Coronary artery (tissue), 2 donors: ENCODE results near the gene DTX3L.

Experiments
- DNase-seq: peaks from one replicate; pipeline ENCODE4 v3.0.0-alpha.2; 2017; ENCODE audit warnings: low spot score
- H3K27ac ChIP-seq, 2 donors: fragments of 200-600 bp; sonication (generic); one replicate each; pipeline ENCODE4 v1.5.1; 2016 to 2019
- H3K4me3 ChIP-seq: fragments of 200-600 bp; sonication (generic); 2 replicates; pipeline ENCODE4 v1.5.1; 2016; ENCODE audit warnings: mild to moderate bottlenecking, moderate library complexity
- TF ChIP-seq, protein P1 (sequence below): fragments of 200-600 bp; sonication (generic); IDR thresholded peaks from one replicate; pipeline ENCODE4 v1.5.1; 2019; ENCODE audit warnings: antibody characterized with exemption

DTX3L gene

DNA sequence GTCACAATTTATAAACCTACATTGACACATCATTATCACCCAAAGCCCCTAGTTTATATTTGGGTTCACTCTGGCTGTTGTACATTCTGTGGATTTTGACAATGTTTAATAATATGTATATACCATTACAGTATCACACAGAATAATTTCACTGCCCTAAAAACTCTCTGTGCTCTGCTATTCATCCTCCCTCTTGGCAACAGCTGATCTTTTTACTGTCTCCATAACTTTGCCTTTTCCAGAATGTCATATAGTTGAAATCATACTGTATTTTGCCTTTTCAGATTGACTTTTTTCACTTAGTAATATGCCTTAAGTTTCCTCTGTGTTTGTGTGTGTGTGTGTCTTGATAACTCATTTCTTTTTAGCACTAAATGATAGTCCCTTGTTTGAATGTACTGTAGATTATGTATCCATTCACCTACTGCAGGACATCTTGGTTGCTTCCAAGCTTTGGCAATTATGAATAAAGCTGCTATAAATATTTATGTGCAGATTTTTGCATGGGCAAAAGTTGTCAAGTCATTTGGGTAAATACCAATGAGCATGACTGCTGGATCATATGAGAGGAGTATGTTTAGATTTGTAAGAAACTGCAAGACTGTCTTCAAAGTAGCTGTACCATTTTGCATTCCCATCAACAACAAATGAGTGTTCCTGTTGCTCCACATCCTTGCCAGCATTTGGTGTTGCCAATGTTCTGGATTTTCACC is 22.8 kb downstream of the DTX3L start:
- DNase-seq, result no peak
- no peak overlapping the region for H3K27ac ChIP-seq
- no peak overlapping the region for H3K4me3 ChIP-seq
- TF ChIP-seq, protein P1, sequence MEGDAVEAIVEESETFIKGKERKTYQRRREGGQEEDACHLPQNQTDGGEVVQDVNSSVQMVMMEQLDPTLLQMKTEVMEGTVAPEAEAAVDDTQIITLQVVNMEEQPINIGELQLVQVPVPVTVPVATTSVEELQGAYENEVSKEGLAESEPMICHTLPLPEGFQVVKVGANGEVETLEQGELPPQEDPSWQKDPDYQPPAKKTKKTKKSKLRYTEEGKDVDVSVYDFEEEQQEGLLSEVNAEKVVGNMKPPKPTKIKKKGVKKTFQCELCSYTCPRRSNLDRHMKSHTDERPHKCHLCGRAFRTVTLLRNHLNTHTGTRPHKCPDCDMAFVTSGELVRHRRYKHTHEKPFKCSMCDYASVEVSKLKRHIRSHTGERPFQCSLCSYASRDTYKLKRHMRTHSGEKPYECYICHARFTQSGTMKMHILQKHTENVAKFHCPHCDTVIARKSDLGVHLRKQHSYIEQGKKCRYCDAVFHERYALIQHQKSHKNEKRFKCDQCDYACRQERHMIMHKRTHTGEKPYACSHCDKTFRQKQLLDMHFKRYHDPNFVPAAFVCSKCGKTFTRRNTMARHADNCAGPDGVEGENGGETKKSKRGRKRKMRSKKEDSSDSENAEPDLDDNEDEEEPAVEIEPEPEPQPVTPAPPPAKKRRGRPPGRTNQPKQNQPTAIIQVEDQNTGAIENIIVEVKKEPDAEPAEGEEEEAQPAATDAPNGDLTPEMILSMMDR, result no peak

DNA sequence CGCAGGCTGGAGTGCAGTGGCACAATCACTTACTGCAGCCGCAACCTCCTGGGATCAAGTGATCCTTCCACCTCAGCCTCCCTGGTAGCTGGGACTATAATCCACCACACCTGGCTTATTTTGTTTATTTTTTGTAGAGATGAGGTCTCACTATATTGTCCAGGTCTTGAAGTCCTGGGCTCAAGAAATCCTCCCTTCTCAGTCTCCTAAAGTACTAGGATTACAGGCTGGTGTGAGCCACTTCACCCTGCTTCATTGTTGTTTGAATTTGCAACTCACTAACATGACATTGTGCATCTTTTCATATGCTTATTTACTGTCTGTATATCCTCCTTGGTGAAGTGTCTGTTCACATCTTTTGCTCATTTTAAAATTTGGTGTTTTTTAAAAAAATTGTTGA is 23.4 kb downstream of the DTX3L start:
- TF ChIP-seq, protein P1, result no peak
- no peak overlapping the region for H3K27ac ChIP-seq

DNA sequence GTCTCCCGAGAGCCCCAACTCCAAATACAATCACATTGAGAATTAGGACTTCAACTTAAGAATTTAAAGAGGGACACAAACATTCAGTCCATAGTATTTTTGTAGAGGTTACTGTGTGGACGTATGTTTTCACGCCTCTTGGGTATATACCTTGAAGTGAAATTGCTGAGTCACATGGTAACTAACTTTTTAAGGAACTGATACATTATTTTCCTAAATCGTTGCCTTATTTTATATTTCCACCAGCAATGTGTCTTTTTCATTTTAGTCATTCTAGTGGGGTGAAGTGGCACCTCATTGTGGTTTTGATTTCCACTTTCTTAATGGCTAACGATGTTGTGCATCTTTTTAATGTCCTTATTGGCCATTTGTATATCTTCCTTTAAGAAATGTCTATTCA is 25.2 kb downstream of the DTX3L start:
- TF ChIP-seq, protein P1, result no peak
- no peak overlapping the region for H3K27ac ChIP-seq
- no peak for DNase-seq
- no peak overlapping the region for H3K4me3 ChIP-seq

More for the DNA sequence above, 23.4 kb downstream of the DTX3L start:
- no peak overlapping the region for H3K4me3 ChIP-seq
- DNase-seq, result no peak

DNA sequence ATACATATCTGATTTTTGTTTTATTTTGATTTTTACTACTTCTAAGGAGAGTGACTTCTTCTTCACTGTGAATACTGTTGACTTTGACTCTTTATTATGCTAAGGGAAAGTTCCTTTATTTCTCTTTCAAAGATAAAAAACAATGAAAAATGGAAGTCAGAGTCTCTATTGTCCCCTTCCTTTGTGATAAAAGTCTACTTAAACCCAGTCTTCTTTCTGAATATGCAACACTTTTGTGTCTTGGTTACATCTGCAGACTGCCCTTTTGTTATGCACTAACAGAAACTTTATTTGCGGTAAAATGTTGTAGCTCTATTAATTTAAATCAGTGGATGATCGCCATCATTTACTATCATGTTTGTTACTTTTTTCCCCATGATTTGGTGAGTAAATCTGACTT is 26.5 kb downstream of the DTX3L start:
- TF ChIP-seq, protein P1, result no peak
- Histone ChIP-seq H3K4me3 (no peak overlapping the region), H3K27ac (no peak overlapping the region)
- DNase-seq, result no peak

DNA sequence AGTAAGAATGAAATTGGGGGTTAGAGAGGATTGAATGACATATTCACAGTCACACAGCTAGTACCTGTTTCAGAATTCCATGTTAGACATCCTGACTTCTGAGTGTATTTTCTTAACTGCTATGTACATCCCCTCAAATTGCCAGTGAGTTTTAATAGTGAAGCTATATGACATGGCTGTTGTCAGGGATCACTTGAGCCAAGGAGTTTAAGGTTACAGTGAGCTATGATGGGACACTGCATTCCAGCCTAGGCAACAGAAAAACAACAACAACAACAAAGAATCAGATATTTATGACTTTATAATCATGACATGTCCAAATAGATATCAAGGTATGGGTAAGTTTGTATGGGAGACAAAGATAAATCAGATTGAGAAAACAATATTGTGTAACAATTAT is 29.9 kb downstream of the DTX3L start:
- TF ChIP-seq, protein P1, result no peak
- no peak overlapping the region for H3K27ac ChIP-seq
- DNase-seq, result no peak

DNA sequence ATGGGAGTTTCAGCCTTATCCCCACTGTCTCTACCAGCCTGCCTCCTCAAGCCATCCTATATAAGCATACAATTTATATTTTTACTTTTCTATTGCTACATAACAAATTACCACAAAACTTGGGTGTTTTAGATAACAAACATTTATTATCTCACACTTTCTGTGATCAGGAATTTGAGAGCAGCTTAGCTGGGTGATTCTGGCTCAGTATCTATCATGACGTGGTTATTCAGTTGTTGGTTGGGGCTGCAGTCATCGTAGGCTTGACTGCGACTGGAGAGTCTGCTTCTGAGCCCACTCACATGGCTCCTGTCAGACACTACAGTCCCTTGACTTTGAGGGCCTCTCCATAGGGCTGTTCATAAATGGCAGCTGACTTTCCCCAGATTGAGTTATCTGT is 34.0 kb downstream of the DTX3L start:
- no peak overlapping the region for H3K4me3 ChIP-seq
- TF ChIP-seq, protein P1, result no peak
- no peak overlapping the region for H3K27ac ChIP-seq
- no peak for DNase-seq

More for the DNA sequence above, 29.9 kb downstream of the DTX3L start:
- no peak overlapping the region for H3K4me3 ChIP-seq

DNA sequence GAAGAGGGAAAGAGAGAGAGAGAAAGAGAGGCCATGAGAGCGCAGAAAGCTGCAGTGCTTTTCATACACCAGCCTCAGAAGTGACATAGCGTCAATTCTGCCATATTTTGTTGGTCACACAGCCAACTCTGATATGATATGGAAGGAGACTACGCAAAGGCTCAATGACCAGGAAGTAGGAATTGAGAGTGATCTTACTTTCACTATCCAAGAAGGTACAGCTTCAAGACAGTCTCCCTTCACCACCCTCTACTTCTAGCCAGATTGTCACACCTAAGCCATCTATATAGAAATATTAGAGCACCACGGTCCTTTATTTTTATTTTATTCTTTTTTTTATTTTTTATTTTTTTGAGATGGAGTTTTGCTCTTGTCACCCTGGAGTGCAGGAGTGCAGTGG is 34.4 kb downstream of the DTX3L start:
- H3K27ac ChIP-seq, result no peak overlapping the region

More for the DNA sequence above, 34.4 kb downstream of the DTX3L start:
- no peak for DNase-seq
- H3K4me3 ChIP-seq, result no peak overlapping the region
- TF ChIP-seq, protein P1, result no peak
